NCI-H345 treated with DMSO at 0.1 percent for 48 hours (cell line): ENCODE measurements around the gene KIF26B.
"Not testable (repeated sequence)": the region's sequence is repeated elsewhere in the genome, so short reads cannot be mapped to it uniquely, and the experiment has no call there.

Source experiments
- DNase-seq: peaks from one replicate; lab custom pipeline; 2025; ENCODE audit not compliant: unreplicated experiment; lab: John Stamatoyannopoulos, UW

The KIF26B gene

GRCh38 chr1:245715291-245715701 lies 560.5 kb downstream of the KIF26B start:
- DNase-seq: no peak

- DNase-seq: no peak
Observed at GRCh38 chr1:245715970-245716369, 561.2 kb downstream of the KIF26B start.

- DNase-seq: no peak
Observed at GRCh38 chr1:245716561-245716960, 561.8 kb downstream of the KIF26B start.

- no peak for DNase-seq
Observed at GRCh38 chr1:245717611-245718010, 562.8 kb downstream of the KIF26B start.

- no peak for DNase-seq
Observed at GRCh38 chr1:245718123-245718522, 563.3 kb downstream of the KIF26B start.

GRCh38 chr1:245718951-245719350 lies 564.2 kb downstream of the KIF26B start:
- no peak for DNase-seq

GRCh38 chr1:245721488-245721887 lies 566.7 kb downstream of the KIF26B start:
- no peak for DNase-seq

GRCh38 chr1:245728035-245728434 lies 573.2 kb downstream of the KIF26B start:
- DNase-seq: not testable (repeated sequence)

- DNase-seq: no peak
Observed at GRCh38 chr1:245730801-245731200, 576.0 kb downstream of the KIF26B start.

- not testable (repeated sequence) for DNase-seq
Observed at GRCh38 chr1:245740336-245740735, 585.6 kb downstream of the KIF26B start.

- DNase-seq: no peak
Observed at GRCh38 chr1:245742896-245743295, 588.1 kb downstream of the KIF26B start.

GRCh38 chr1:245748240-245748639 lies 593.5 kb downstream of the KIF26B start:
- DNase-seq: no peak

GRCh38 chr1:245748646-245749045 lies 593.9 kb downstream of the KIF26B start:
- DNase-seq: no peak

GRCh38 chr1:245749053-245749452 lies 594.3 kb downstream of the KIF26B start:
- DNase-seq: no peak

- DNase-seq: no peak
Observed at GRCh38 chr1:245750261-245750660, 595.5 kb downstream of the KIF26B start.

GRCh38 chr1:245751116-245751515 lies 596.3 kb downstream of the KIF26B start:
- no peak for DNase-seq

GRCh38 chr1:245751726-245752470 lies 597.1 kb downstream of the KIF26B start:
- DNase-seq: no peak

GRCh38 chr1:245752561-245752960 lies 597.8 kb downstream of the KIF26B start:
- DNase-seq: no peak

GRCh38 chr1:245753807-245754206 lies 599.0 kb downstream of the KIF26B start:
- no peak for DNase-seq

- DNase-seq: no peak
Observed at GRCh38 chr1:245754463-245754961, 599.7 kb downstream of the KIF26B start.
